Measurements from ENCODE around the gene USP13.

- TF ChIP-seq EZH2 (IDR thresholded peaks at IDR 0.05; ENCODE audit: insufficient read depth, poor library complexity, severe bottlenecking) = no peak
- no peak for TF ChIP-seq EZH2phosphoT487 (IDR thresholded peaks at IDR 0.05; ENCODE audit: insufficient read depth, low read depth)
Measured at GRCh38 chr3:179702271-179702947, 49.6 kb downstream of the USP13 start.

Measured in GM23248 (cell line).